ENCODE data around the gene LTBP3.
A peak's percentile ranks its signal among the peaks of the same experiment; 100 is the strongest.

The LTBP3 gene

DNA sequence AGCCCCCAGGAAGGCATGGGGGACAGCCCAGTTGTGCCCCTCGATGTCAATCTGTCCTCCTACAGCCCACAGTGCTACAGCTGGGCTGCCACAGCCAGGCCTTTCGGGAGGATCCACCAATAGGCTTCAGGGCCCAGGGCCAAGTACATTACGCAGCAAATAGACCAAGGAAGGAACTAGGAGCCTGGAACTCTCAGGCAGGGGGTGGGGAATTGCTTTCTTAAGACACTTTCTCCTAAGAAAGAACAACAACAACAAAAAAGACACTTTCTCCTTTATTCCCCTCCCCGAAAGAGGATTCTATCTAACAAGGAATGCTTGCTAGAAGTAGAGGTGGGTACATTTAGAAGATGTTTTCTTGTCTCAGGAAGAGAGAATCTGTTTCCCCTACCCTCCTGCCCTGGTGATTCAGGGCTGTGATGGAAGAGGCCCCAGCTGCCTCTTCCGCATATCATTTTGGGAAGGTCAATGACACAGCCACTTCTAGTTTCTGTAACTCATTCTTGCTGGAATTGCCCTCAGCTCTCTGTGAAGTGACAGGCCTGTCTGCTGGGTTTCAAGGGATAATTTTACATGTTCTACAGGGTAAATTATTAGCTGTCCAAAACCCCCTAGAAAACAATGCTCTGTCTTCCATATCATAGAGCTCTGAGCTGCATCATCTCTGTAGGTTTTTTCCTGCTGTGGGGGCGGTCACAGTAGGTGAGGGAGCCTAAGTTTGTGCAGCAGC, 65.4 kb downstream of the LTBP3 start:
- peak; percentile 89 for DNase-seq

DNA sequence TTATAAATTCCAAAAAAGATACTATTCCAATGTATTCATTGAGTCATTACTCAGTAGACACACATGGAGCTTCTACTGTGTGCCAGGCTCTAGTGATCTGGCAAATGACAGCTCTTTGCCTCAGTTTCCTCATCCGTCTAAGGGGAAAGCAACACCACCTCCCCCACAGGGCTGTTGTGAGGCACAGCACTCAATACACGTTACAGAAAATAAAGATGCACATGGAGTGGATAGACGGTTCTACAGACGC, 65.8 kb downstream of the LTBP3 start:
- DNase-seq: no peak

DNA sequence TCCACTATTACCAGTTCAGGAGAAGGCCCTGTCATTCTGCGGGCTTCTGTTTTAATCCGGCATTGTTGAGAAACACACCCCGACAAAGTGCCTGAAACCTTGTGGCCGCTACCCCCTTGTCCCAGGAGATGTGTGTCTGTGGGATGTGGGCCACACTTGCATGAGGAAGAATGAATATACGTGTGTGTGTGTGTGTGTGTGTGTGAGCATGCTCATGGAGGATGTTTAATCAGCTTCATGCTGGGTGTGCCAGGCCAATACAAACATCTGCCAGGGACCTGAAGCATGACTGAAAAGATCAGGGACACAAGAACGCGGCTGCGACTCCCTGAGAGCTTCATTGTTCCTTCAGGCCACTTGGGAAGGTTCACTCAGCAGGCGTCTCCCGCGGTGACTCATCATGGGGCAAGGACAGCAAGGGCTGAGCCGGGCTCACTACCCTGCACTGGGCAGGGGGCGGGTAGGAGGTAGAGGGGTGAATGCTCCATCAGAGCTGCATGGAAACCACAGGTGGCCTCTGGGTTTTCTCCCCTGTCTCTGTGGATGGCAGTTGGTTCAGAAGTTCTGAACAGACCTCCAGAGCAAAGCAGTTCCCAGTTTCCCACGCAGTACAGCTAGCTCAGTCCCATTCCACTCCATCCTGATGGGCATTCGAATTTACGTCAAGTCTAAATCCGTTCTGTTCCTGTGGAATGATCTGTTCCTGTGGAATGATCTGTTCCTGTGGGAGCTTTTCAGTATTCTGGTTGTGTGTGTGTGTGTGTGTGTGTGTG, 66.4 kb downstream of the LTBP3 start:
- DNase-seq: peak; percentile 89

DNA sequence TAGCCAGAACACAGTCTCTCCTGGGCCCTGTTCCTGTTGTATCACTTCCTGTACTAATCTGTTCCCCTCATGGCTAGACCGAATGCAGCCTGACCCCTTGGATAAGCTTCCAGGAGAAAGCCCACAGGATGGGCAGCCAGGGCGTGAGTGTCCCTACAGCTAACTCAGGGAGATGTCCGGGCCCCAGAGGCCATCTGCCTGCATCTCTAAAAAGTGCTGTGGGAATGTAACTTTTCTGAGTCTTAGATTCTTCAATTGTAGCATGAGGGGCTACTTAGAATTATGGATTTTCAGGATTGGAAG, 67.0 kb downstream of the LTBP3 start:
- peak; percentile 30 for DNase-seq

DNA sequence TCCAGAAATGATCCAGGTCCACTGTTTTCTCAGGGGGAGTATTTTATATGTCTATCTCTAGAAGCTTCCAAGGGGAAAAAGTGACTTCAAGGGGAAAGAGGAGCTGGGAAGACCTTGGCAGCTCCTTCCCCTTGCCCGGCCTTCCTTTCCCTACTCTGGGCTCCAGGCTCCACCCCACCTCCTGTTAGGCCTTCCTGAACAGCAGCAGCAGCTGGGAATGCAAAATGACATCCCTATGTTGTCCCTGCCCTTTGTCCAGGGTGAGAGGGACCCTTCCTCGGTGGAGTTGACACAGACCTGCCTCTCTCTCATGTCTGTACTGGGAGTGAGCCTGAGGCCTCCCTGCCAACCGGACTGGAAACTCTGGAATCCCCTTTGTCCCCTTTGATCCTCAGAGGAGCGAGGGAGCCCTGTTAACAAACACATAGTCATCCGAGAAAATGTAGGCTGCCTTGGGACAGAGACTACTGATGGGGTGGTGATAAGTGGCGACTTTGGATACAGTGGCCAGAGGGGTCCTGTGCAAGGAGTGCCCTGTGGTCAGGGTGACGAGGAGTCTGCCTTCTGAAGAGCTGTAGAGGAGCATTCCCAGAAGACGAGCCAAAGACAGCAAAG, 68.3 kb downstream of the LTBP3 start:
- DNase-seq: peak; percentile 31

DNA sequence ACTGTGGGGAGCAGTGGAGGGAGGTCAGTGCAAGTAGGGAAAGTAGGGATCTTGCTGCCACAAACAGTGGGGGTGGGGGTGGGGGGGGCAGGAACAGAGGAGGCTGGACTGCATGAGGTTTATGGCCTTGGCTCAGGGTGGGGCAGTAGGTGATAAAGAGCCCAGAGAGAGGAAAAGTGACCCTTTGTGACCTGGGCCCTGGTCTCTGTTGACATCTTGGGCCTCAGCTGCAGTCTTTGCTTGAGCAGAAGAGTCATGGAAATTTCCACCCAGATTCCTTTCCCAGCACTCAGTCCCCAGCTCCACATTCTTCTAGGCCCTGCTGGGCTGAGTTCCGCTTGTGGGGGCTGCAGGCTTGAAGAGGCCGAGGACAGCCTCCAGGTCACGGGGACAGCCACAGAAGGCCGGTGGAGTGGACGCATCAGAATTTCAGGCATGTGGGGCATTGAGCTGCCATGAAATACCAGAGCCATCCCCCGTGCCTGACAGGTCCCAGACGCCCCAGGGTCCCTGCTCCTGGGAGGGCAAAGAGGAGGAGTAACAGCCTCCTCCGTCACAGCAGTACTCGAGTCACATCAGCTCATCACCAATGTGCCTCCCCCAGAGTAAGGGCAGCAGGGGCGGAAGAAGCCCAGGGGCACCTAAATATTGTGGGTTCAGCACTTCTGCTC, 69.0 kb downstream of the LTBP3 start:
- peak; percentile 98 for DNase-seq
